CD8-positive, alpha-beta memory T cell (primary cell): ENCODE results near the gene CCR3. TPM values are rescaled to one million over a fixed set of nuclear protein-coding genes. Genes with fewer than 3 reads are reported as not detected.
A peak's percentile ranks its signal among the peaks of the same experiment; 100 is the strongest.

Experiments used
- CTCF ChIA-PET: fragments of 350-600 bp; sonication (Branson Sonifier 250); formaldehyde crosslinking; loops from one replicate; lab custom pipeline; 2021; ENCODE audit warnings: antibody characterized with exemption; lab: Charles Lee
- POLR2A ChIA-PET: fragments of 350-600 bp; sonication (Branson Sonifier 250); formaldehyde crosslinking; loops from one replicate; lab custom pipeline; 2021; ENCODE audit warnings: antibody characterized with exemption; lab: Charles Lee
- DNase-seq, 5 donors: peaks; one replicate each; pipeline versions ENCODE4 v3.0.0 to v3.0.0-alpha.2; 2020 to 2022; ENCODE audit warnings: mixed read lengths in 1 of 5
- H3K27ac ChIP-seq: one replicate; pipeline ENCODE4 v1.7.0; 2013; ENCODE audit warnings: low read depth, mild to moderate bottlenecking, low read length, moderate library complexity
- H3K27me3 ChIP-seq: 2 replicates; pipeline ENCODE4 v1.7.0; 2013; ENCODE audit warnings: low read length, mild to moderate bottlenecking; ENCODE audit not compliant: insufficient read depth, poor library complexity, severe bottlenecking
- H3K36me3 ChIP-seq: 2 replicates; pipeline ENCODE4 v1.7.0; 2013; ENCODE audit warnings: mild to moderate bottlenecking, low read length, moderate library complexity; ENCODE audit not compliant: insufficient read depth
- H3K4me1 ChIP-seq: 2 replicates; pipeline ENCODE4 v1.7.0; 2013; ENCODE audit warnings: mild to moderate bottlenecking, low read length, moderate library complexity; ENCODE audit not compliant: insufficient read depth
- H3K4me3 ChIP-seq: 2 replicates; pipeline ENCODE4 v1.7.0; 2013; ENCODE audit warnings: mild to moderate bottlenecking, low read length
- H3K9me3 ChIP-seq: 2 replicates; pipeline ENCODE4 v1.7.0; 2013; ENCODE audit warnings: mild to moderate bottlenecking, low read length
- H3K27ac Mint-ChIP-seq, 8 donors: one replicate each; pipeline ENCODE4 v1.8.0; 2020 to 2021; ENCODE audit warnings: mixed read lengths in 8 of 8, mild to moderate bottlenecking in 6 of 8, inconsistent platforms in 3 of 8, moderate library complexity in 3 of 8
- H3K27me3 Mint-ChIP-seq, 2 donors: one replicate each; pipeline ENCODE4 v1.8.0; 2020 to 2021; ENCODE audit warnings: mixed read lengths in 2 of 2, mild to moderate bottlenecking in 1 of 2, moderate library complexity in 1 of 2
- H3K36me3 Mint-ChIP-seq, 3 donors: one replicate each; pipeline ENCODE4 v1.8.0; 2020 to 2021; ENCODE audit warnings: mixed read lengths in 3 of 3, inconsistent platforms in 1 of 3, mild to moderate bottlenecking in 1 of 3
- H3K4me1 Mint-ChIP-seq, 3 donors: one replicate each; pipeline ENCODE4 v1.8.0; 2020 to 2021; ENCODE audit warnings: mixed read lengths in 3 of 3, inconsistent platforms in 1 of 3, mild to moderate bottlenecking in 1 of 3
- H3K4me3 Mint-ChIP-seq, 7 donors: one replicate each; pipeline ENCODE4 v1.8.0; 2020 to 2021; ENCODE audit warnings: mixed read lengths in 7 of 7, mild to moderate bottlenecking in 6 of 7, moderate library complexity in 4 of 7, inconsistent platforms in 2 of 7
- H3K9me3 Mint-ChIP-seq, 5 donors: one replicate each; pipeline ENCODE4 v1.8.0; 2020 to 2022; ENCODE audit warnings: mixed read lengths in 5 of 5, mild to moderate bottlenecking in 3 of 5, moderate library complexity in 2 of 5, inconsistent platforms in 1 of 5
- polyA plus RNA-seq: library from polyadenylated mRNA; unstranded; fragments of 300-500 nt; fragmentation: Illumina TruSeq; gene quantifications from one replicate; pipeline ENCODE4 v1.2.3, GENCODE V29; 2021
- total RNA-seq, 2 experiments: library from RNA; stranded (reverse); gene quantifications; one replicate each; pipeline ENCODE4 v1.2.3, GENCODE V29; 2021

Gene CCR3
- total and polyA plus RNA-seq, 3 experiments from 2014 or later = 0.22 TPM; not detected in 2

DNA sequence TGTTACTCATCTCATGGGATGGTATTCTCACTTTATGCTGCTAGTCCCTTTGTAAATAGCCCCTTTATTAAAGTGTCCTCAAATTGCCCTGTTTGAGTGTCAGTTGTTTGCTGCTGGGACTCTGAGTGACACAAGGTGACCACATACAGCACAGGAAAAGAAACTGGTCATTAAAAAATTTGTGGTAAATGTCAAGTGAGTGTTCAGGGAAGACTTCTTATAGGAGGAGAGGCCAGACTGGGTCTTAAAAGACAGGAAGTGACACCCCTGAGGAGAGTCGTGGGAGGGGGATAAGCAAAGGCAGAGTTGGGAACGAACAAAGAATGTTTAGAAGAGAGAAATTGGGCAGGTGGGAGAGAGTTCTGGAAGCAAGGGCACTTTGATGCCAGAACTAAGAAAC, 35.2 kb downstream of the CCR3 start:
- DNase-seq = no peak
- H3K36me3 ChIP-seq = no peaks in the 10 kb centered on the region
- H3K27ac ChIP-seq = no peak overlapping the region
- peak overlapping the region in 7 of 8 donors; percentile 62 to 91 (median 86) for H3K27ac Mint-ChIP-seq
- peak overlapping the region in 5 of 7 donors; percentile 3 to 62 (median 44) for H3K4me3 Mint-ChIP-seq
- peaks cover 47 to 58% (median 56%) of the 10 kb centered on the region in 3 donors for H3K4me1 Mint-ChIP-seq
- ChIA-PET POLR2A (interaction anchor here (1.8 kb wide), 1 partner anchor 93 kb away, joined by 14 read pairs; the partner anchor contains the start of gene CCR5), CTCF (interaction anchor here (1.4 to 4.8 kb wide), 7 partner anchors 9 to 103 kb away, joined by 3 to 156 read pairs (median 13); partner anchors contain the start of gene CCR5)
- H3K9me3 Mint-ChIP-seq = peaks cover 0 to 3% (median 0%) of the 10 kb centered on the region in 5 donors
- H3K4me1 ChIP-seq = peaks cover 48% of the 10 kb centered on the region
- no peaks in the 10 kb centered on the region for H3K9me3 ChIP-seq
- no peak overlapping the region for H3K4me3 ChIP-seq
- peaks cover 0 to 1% of the 10 kb centered on the region in 2 donors for H3K27me3 Mint-ChIP-seq
- no peaks in the 10 kb centered on the region for H3K36me3 Mint-ChIP-seq
- H3K27me3 ChIP-seq = no peaks in the 10 kb centered on the region

DNA sequence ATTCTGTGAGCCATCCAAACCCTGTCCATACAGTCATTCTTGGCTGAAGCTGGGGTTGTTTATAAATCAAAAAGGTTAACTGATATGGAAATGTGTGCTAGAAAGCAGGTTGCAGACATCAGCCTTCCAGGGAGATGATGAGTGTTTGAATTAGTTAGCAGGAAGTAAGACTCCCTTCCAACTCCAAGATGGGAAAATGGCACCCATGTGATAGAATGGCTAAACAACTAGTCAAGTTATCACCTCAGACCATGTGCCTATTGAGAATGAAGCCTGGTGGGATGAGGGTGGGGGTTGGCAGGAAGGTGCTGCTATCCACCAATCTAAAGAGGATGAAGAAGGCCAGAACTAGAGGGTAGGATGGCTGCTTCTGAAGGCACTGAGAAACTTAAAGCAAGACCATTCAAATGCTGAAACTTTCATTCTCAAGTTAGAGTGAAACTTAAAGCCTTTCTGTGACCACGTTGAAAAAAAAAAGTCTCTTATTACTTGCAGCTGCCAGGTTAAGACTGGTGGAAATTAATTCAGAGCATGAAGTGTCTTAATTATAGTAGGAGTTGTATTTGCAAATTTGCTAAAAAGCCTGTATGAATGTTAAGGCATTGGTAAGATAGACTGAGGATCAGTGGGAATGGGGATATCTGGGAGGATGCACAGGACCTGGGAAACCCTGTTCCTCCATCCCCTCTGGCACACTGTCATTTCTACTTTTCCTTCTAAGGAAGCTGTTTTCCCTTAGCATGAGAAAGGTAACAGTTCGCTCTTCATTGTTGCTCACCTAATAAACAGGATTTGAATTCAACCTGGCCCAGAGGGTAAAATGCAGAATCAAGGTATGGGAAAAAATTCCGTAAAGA, 36.8 kb downstream of the CCR3 start:
- Mint-ChIP-seq H3K27me3 (peaks cover 0 to 1% of the 10 kb centered on the region in 2 donors), H3K4me3 (peak overlapping the region in 6 of 7 donors; percentile 35 to 68 (median 52))

DNA sequence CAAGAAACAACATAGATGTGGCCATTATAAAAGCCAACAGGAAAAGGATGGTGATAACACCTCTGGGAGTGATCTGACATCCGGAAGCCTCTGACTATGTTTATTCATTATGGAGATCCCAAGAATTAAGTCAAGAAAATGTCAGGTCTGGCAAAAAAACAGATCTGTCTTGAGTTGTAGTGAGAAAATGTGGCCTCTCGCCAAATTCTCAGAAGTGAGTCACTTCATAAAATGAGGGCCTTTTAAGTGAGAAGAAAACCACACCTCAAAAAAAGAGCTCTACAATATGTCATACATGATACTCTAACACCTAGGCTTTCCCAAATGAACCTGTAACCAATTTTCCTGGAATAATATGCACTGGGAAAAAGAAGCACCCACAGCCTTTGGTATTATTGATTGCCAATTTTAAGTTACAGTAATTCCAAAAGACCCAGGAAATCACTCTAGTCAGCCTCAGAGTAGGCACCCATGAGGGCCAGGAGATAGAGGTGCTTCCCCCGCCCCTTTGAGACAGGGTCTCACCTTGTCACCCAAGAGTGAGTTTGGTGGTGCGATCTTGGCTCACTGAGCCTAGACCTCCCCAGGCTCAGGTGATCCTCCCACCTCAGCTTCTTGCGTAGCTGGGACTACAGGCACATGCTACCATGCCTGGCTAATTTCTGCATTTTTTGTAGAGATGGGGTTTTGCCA, 38.0 kb downstream of the CCR3 start:
- no peak overlapping the region for H3K4me3 ChIP-seq
- Mint-ChIP-seq H3K27ac (peak overlapping the region; percentile 74 to 93 (median 83)), H3K4me3 (peak overlapping the region; percentile 2 to 71 (median 59)), H3K27me3 (peaks cover 0 to 1% of the 10 kb centered on the region in 2 donors), H3K36me3 (peaks cover 0 to 3% (median 0%) of the 10 kb centered on the region in 3 donors), H3K4me1 (peaks cover 75 to 86% (median 84%) of the 10 kb centered on the region in 3 donors), H3K9me3 (peaks cover 0 to 3% (median 0%) of the 10 kb centered on the region in 5 donors)
- POLR2A ChIA-PET = interaction anchor here (0.6 to 1.3 kb wide), 6 partner anchors 9 to 90 kb away, joined by 3 to 6 read pairs (median 3); partner anchors contain the start of gene CCR5
- H3K4me1 ChIP-seq = peaks cover 74% of the 10 kb centered on the region
- DNase-seq = peak; percentile 24 to 75 (median 32)
- no peaks in the 10 kb centered on the region for H3K27me3 ChIP-seq
- no peaks in the 10 kb centered on the region for H3K36me3 ChIP-seq
- CTCF ChIA-PET = interaction anchor here (0.7 to 4.8 kb wide), 7 partner anchors 13 to 100 kb away, joined by 3 to 56 read pairs (median 4); partner anchors contain the start of gene CCR5
- no peaks in the 10 kb centered on the region for H3K9me3 ChIP-seq
- no peak overlapping the region for H3K27ac ChIP-seq

More for the DNA sequence above, 36.8 kb downstream of the CCR3 start:
- no peak for DNase-seq
- Histone ChIP-seq H3K27me3 (no peaks in the 10 kb centered on the region), H3K36me3 (no peaks in the 10 kb centered on the region), H3K9me3 (no peaks in the 10 kb centered on the region), H3K27ac (no peak overlapping the region), H3K4me3 (no peak overlapping the region), H3K4me1 (peaks cover 64% of the 10 kb centered on the region)
- ChIA-PET POLR2A (interaction anchor here (0.7 to 1.0 kb wide), 2 partner anchors 90 to 385 kb away, joined by 3 to 5 read pairs; no protein-coding TSS in a partner anchor), CTCF (interaction anchor here (1.3 to 4.8 kb wide), 3 partner anchors 78 to 101 kb away, joined by 3 to 56 read pairs (median 4); partner anchors contain the start of gene CCR5)
- peaks cover 63 to 74% (median 72%) of the 10 kb centered on the region in 3 donors for H3K4me1 Mint-ChIP-seq
- peaks cover 0 to 3% (median 0%) of the 10 kb centered on the region in 5 donors for H3K9me3 Mint-ChIP-seq
- H3K36me3 Mint-ChIP-seq = peaks cover 0 to 3% (median 0%) of the 10 kb centered on the region in 3 donors
- H3K27ac Mint-ChIP-seq = peak overlapping the region; percentile 74 to 93 (median 83)

DNA sequence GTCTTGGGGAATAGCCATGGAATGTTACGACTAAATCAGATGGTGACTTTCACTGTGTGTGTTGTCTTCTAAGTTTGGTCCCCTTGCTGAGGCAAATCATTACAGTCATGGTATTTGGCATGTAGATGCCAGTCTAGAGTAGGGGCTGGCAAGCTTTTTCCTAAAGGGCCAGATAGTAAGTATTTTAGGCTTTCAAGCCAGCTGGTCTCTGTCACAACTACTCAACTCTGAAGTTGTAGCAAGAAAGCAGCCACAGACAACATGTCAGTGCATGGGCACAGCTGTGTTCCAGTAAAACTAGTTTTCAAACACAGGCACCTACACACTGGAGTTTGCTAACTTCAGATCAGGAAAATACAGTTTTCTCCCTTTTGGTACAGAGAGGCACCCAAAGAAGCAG, 39.3 kb downstream of the CCR3 start:
- peaks cover 84% of the 10 kb centered on the region for H3K4me1 ChIP-seq
- ChIA-PET CTCF (interaction anchor here (1.0 to 4.8 kb wide), 2 partner anchors 89 to 97 kb away, joined by 3 to 56 read pairs; partner anchors contain the start of gene CCR5), POLR2A (interaction anchor here (0.7 kb wide), 1 partner anchor 19 kb away, joined by 9 read pairs; no protein-coding TSS in a partner anchor)
- H3K27ac ChIP-seq = no peak overlapping the region
- H3K4me3 ChIP-seq = no peak overlapping the region
- H3K27me3 ChIP-seq = no peaks in the 10 kb centered on the region
- no peak for DNase-seq
- Mint-ChIP-seq H3K36me3 (peaks cover 0 to 3% (median 0%) of the 10 kb centered on the region in 3 donors), H3K4me3 (peak overlapping the region in 2 of 7 donors; percentile 40), H3K4me1 (peaks cover 83 to 95% (median 94%) of the 10 kb centered on the region in 3 donors), H3K27ac (peak overlapping the region in 7 of 8 donors; percentile 44 to 86 (median 79)), H3K27me3 (no peaks in the 10 kb centered on the region), H3K9me3 (peaks cover 0 to 3% (median 0%) of the 10 kb centered on the region in 5 donors)
- no peaks in the 10 kb centered on the region for H3K36me3 ChIP-seq
- no peaks in the 10 kb centered on the region for H3K9me3 ChIP-seq

DNA sequence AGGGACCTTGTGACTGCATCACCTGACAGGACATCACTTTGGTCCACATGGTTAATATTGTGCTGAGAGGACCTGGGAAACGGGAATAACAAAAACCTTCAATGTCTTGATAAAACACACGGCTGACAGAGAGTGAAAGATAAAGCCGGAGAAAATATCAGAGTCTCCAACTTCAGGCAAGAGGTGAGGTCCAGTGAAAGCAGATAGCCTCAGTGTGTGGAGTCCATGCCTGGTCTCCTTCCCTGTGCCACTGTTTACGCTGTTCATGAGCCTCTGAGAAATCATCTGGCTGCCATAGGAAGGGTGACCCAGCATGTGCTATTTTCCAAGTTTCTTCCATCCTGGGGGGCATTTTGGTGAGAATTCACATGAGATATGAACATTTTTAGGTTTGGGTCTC, 39.8 kb downstream of the CCR3 start:
- ChIA-PET POLR2A (interaction anchor here (0.7 kb wide), 1 partner anchor 18 kb away, joined by 9 read pairs; no protein-coding TSS in a partner anchor), CTCF (interaction anchor here (1.0 to 4.8 kb wide), 2 partner anchors 88 to 96 kb away, joined by 3 to 56 read pairs; partner anchors contain the start of gene CCR5)
- Histone ChIP-seq H3K4me3 (no peak overlapping the region), H3K27me3 (no peaks in the 10 kb centered on the region), H3K9me3 (no peaks in the 10 kb centered on the region), H3K27ac (no peak overlapping the region), H3K4me1 (peaks cover 80% of the 10 kb centered on the region), H3K36me3 (no peaks in the 10 kb centered on the region)
- H3K4me1 Mint-ChIP-seq = peaks cover 79 to 94% (median 93%) of the 10 kb centered on the region in 3 donors
- no peak for DNase-seq
- H3K27ac Mint-ChIP-seq = peak overlapping the region; percentile 73 to 86 (median 80)
- no peaks in the 10 kb centered on the region for H3K27me3 Mint-ChIP-seq
- H3K9me3 Mint-ChIP-seq = peaks cover 0 to 3% (median 0%) of the 10 kb centered on the region in 5 donors
- peaks cover 0 to 3% (median 0%) of the 10 kb centered on the region in 3 donors for H3K36me3 Mint-ChIP-seq
- H3K4me3 Mint-ChIP-seq = peak overlapping the region in 4 of 7 donors; percentile 25 to 85 (median 75)

DNA sequence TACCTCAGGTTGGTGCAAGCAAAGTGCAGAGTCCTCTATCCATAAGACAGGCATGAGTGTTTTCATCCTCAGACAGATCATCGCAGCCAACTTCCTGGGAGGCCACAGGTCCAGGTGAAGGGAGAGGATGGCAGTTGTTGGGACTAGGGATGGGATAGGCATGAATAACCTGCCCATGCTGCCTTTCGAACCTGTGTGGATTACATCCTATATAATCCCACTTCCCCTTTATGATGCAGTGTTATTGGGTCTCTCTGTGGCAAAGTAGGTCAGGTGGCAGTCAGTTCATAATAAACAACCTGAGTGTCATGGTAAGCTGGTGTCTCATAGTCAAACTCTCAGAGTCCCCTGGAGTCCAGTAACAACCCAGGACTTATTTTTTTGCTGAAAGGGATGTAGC, 40.4 kb downstream of the CCR3 start:
- Mint-ChIP-seq H3K27ac (peak overlapping the region; percentile 77 to 94 (median 82)), H3K4me1 (peaks cover 76 to 94% (median 93%) of the 10 kb centered on the region in 3 donors), H3K36me3 (peaks cover 0 to 3% (median 0%) of the 10 kb centered on the region in 3 donors), H3K9me3 (peaks cover 0 to 3% (median 0%) of the 10 kb centered on the region in 5 donors), H3K27me3 (peaks cover 0 to under 1% of the 10 kb centered on the region in 2 donors), H3K4me3 (peak overlapping the region in 6 of 7 donors; percentile 52 to 85 (median 64))
- no peaks in the 10 kb centered on the region for H3K36me3 ChIP-seq
- ChIA-PET CTCF (interaction anchor here (6.8 kb wide), 1 partner anchor 86 kb away, joined by 49 read pairs; the partner anchor contains the start of gene CCR5), POLR2A (no interaction called here)
- no peaks in the 10 kb centered on the region for H3K9me3 ChIP-seq
- H3K27ac ChIP-seq = no peak overlapping the region
- DNase-seq = no peak
- H3K4me3 ChIP-seq = no peak overlapping the region
- H3K4me1 ChIP-seq = peaks cover 80% of the 10 kb centered on the region
- no peaks in the 10 kb centered on the region for H3K27me3 ChIP-seq
